Osteocyte (in vitro differentiated cells): ENCODE results near the gene VWA3B. TPM values are rescaled to one million over a fixed set of nuclear protein-coding genes. Genes with fewer than 3 reads are reported as not detected.

Experiments used
- DNase-seq: peaks from one replicate; pipeline ENCODE4 v3.0.0; 2021; ENCODE audit warnings: mixed read lengths; ENCODE audit not compliant: unreplicated experiment; ENCODE audit errors: extremely low spot score
- H3K27ac Mint-ChIP-seq: one replicate; pipeline ENCODE4 v1.8.0; 2021; ENCODE audit warnings: mild to moderate bottlenecking, mixed read lengths; ENCODE audit not compliant: unreplicated experiment
- H3K27me3 Mint-ChIP-seq: one replicate; pipeline ENCODE4 v1.8.0; 2021; ENCODE audit warnings: mixed read lengths; ENCODE audit not compliant: unreplicated experiment
- H3K36me3 Mint-ChIP-seq: one replicate; pipeline ENCODE4 v1.8.0; 2021; ENCODE audit warnings: mixed read lengths; ENCODE audit not compliant: unreplicated experiment
- H3K4me1 Mint-ChIP-seq: one replicate; pipeline ENCODE4 v1.8.0; 2021; ENCODE audit warnings: mixed read lengths; ENCODE audit not compliant: unreplicated experiment
- H3K4me3 Mint-ChIP-seq: one replicate; pipeline ENCODE4 v1.8.0; 2021; ENCODE audit warnings: mild to moderate bottlenecking, moderate library complexity, mixed read lengths; ENCODE audit not compliant: unreplicated experiment
- H3K9me3 Mint-ChIP-seq: one replicate; pipeline ENCODE4 v1.8.0; 2021; ENCODE audit warnings: mixed read lengths; ENCODE audit not compliant: unreplicated experiment
- CTCF ChIP-seq: fragments of 200-600 bp; sonication (generic); IDR thresholded peaks from 2 replicates; pipeline ENCODE4 v1.5.0; 2021; ENCODE audit warnings: antibody characterized with exemption, mild to moderate bottlenecking, moderate library complexity
- total RNA-seq: library from RNA; stranded (reverse); gene quantifications from 2 replicates; pipeline ENCODE4 v1.2.1, GENCODE V29; 2021

The VWA3B gene
- total RNA-seq, 1 donor from 2014 or later: not detected

GRCh38 chr2:98236935-98237334, 150.0 kb downstream of the VWA3B start:
- Mint-ChIP-seq H3K27ac (no peak overlapping the region), H3K9me3 (no peaks in the 10 kb centered on the region), H3K36me3 (no peaks in the 10 kb centered on the region), H3K4me3 (no peak overlapping the region), H3K4me1 (no peaks in the 10 kb centered on the region), H3K27me3 (peaks cover 27% of the 10 kb centered on the region)
- no peak for DNase-seq
- no peak for TF ChIP-seq CTCF

GRCh38 chr2:98240786-98241398, 153.9 kb downstream of the VWA3B start:
- Mint-ChIP-seq H3K9me3 (no peaks in the 10 kb centered on the region), H3K4me3 (no peak overlapping the region), H3K4me1 (no peaks in the 10 kb centered on the region), H3K36me3 (no peaks in the 10 kb centered on the region), H3K27ac (no peak overlapping the region), H3K27me3 (peaks cover 26% of the 10 kb centered on the region)
- DNase-seq: no peak
- no peak for TF ChIP-seq CTCF

- no peaks in the 10 kb centered on the region for H3K9me3 Mint-ChIP-seq
- H3K36me3 Mint-ChIP-seq: no peaks in the 10 kb centered on the region
- H3K4me1 Mint-ChIP-seq: no peaks in the 10 kb centered on the region
- no peak for TF ChIP-seq CTCF
- peaks cover 24% of the 10 kb centered on the region for H3K27me3 Mint-ChIP-seq
- no peak for DNase-seq
- H3K4me3 Mint-ChIP-seq: no peak overlapping the region
- H3K27ac Mint-ChIP-seq: no peak overlapping the region
Observed at GRCh38 chr2:98241592-98241991, 154.6 kb downstream of the VWA3B start.

GRCh38 chr2:98242003-98242402, 155.0 kb downstream of the VWA3B start:
- no peak for DNase-seq
- H3K36me3 Mint-ChIP-seq: no peaks in the 10 kb centered on the region
- H3K4me3 Mint-ChIP-seq: no peak overlapping the region
- no peaks in the 10 kb centered on the region for H3K4me1 Mint-ChIP-seq
- H3K9me3 Mint-ChIP-seq: no peaks in the 10 kb centered on the region
- no peak for TF ChIP-seq CTCF
- H3K27ac Mint-ChIP-seq: no peak overlapping the region
- peaks cover 23% of the 10 kb centered on the region for H3K27me3 Mint-ChIP-seq

GRCh38 chr2:98245491-98245890, 158.5 kb downstream of the VWA3B start:
- Mint-ChIP-seq H3K4me3 (no peak overlapping the region), H3K9me3 (peaks cover 14% of the 10 kb centered on the region)
- no peak for TF ChIP-seq CTCF

More at GRCh38 chr2:98245491-98245890, 158.5 kb downstream of the VWA3B start:
- Mint-ChIP-seq H3K27ac (no peak overlapping the region), H3K4me1 (no peaks in the 10 kb centered on the region), H3K36me3 (no peaks in the 10 kb centered on the region), H3K27me3 (peaks cover 17% of the 10 kb centered on the region)
- DNase-seq: no peak
